ELF-1 (cell line): ENCODE data around the gene OGA.
A peak's percentile ranks its signal among the peaks of the same experiment; 100 is the strongest.

Source experiments
- DNase-seq: peaks from one replicate; pipeline ENCODE4 v3.0.0-alpha.2; 2016; ENCODE audit warnings: low read depth, low spot score

OGA gene

GRCh38 chr10:101775273-101776160, 42.7 kb downstream of the OGA start, which contains the start of gene FGF8:
Gene FGF8, minus strand, starts transcription at chr10:101776114. Its CDS starts 214 bp downstream, at chr10:101775900.
- DNase-seq = no peak

GRCh38 chr10:101774589-101775272, 43.5 kb downstream of the OGA start:
- DNase-seq = peak; percentile 48

GRCh38 chr10:101773923-101774588, 44.2 kb downstream of the OGA start:
- no peak for DNase-seq

- DNase-seq = no peak
These were observed 45.1 kb downstream of the OGA start for GRCh38 chr10:101772895-101773761.

- no peak for DNase-seq
These were observed 46.0 kb downstream of the OGA start for GRCh38 chr10:101772017-101772894.

- no peak for DNase-seq
These were observed 46.9 kb downstream of the OGA start for GRCh38 chr10:101771380-101771779.

- no peak for DNase-seq
These were observed 47.7 kb downstream of the OGA start for GRCh38 chr10:101770331-101771215.

GRCh38 chr10:101769541-101770180, 48.6 kb downstream of the OGA start:
- no peak for DNase-seq

GRCh38 chr10:101768791-101769170, 49.5 kb downstream of the OGA start:
- DNase-seq = no peak

GRCh38 chr10:101767966-101768790, 50.1 kb downstream of the OGA start:
- peak; percentile 52 for DNase-seq

GRCh38 chr10:101767600-101767945, 50.7 kb downstream of the OGA start:
- DNase-seq = no peak

GRCh38 chr10:101766753-101767599, 51.3 kb downstream of the OGA start:
- DNase-seq = no peak

GRCh38 chr10:101766306-101766705, 51.9 kb downstream of the OGA start:
- no peak for DNase-seq

- DNase-seq = no peak
These were observed 55.0 kb downstream of the OGA start for GRCh38 chr10:101763141-101763846.

- no peak for DNase-seq
These were observed 55.5 kb downstream of the OGA start for GRCh38 chr10:101762736-101763135.

GRCh38 chr10:101761226-101761625, 57.0 kb downstream of the OGA start:
- no peak for DNase-seq
